ENCODE measurements around the gene VAV1. TPM values are rescaled to one million over a fixed set of nuclear protein-coding genes. Genes with fewer than 3 reads are reported as not detected.

VAV1 gene
- total and polyA plus RNA-seq, 7 donors: 0.20 to 1.8 (median 1.1) TPM

DNA sequence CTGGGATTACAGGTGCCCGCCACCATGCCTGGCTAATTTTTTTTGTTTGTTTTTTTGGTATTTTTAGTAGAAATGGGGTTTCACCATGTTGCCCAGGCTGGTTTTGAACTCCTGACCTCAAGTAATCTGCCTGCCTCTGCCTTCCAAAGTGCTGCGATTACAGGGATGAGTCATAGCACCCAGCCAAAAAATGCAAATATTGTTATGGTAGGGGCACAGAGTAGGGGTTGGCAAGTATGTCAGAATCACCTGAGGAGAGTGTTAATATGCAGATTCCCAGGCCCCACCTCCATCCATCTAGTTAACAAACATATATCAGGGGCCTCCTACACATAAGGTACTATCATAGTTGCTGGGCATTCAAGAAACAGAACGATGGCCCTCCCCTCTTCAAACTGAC, 44.7 kb downstream of the VAV1 start:
- Histone ChIP-seq H3K4me1 (no peaks in the 10 kb centered on the region), H3K36me3 (ENCODE audit: insufficient read depth in 1 of 2, low read depth in 1 of 2) (no peaks in the 10 kb centered on the region), H3K27ac (no peak overlapping the region), H3K27me3 (ENCODE audit: insufficient read depth in 3 of 3, low read length in 2 of 3) (no peaks in the 10 kb centered on the region), H3K4me3 (no peak overlapping the region), H3K9me3 (peaks cover 12% of the 10 kb centered on the region)
- TF ChIP-seq, protein P1, sequence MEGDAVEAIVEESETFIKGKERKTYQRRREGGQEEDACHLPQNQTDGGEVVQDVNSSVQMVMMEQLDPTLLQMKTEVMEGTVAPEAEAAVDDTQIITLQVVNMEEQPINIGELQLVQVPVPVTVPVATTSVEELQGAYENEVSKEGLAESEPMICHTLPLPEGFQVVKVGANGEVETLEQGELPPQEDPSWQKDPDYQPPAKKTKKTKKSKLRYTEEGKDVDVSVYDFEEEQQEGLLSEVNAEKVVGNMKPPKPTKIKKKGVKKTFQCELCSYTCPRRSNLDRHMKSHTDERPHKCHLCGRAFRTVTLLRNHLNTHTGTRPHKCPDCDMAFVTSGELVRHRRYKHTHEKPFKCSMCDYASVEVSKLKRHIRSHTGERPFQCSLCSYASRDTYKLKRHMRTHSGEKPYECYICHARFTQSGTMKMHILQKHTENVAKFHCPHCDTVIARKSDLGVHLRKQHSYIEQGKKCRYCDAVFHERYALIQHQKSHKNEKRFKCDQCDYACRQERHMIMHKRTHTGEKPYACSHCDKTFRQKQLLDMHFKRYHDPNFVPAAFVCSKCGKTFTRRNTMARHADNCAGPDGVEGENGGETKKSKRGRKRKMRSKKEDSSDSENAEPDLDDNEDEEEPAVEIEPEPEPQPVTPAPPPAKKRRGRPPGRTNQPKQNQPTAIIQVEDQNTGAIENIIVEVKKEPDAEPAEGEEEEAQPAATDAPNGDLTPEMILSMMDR (IDR thresholded peaks at IDR 0.05): no peak
- intact Hi-C loops (cut with DNase I): no loop called here
- ATAC-seq: no peak
- 83 to 92% (median 85%) methylated on average over 3 of the region's 3 CpGs for WGBS, 3 donors
- no peak for DNase-seq

DNA sequence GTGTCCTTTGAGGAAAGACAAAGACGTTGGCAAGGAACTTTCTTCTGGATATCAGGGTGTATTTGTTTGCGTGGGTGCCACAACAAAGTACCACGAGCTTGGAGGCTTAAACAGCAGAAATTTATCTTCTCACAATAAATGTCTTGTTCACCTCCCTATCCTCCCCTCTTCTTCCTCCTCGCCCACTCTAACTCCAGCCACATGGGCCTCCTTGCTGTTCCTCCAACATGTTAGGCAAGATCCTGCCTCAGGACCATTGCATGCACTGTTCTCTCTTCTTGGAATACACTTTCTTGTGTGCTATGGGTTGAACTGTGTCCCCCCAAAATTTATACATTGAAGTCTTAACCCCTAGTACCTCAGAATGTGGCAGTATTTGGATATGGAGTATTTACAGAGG, 45.7 kb downstream of the VAV1 start:
- 71 to 74% (median 71%) methylated on average over 4 of the region's 4 CpGs for WGBS, 3 donors
- Histone ChIP-seq H3K27ac (no peak overlapping the region), H3K27me3 (ENCODE audit: insufficient read depth in 3 of 3, low read length in 2 of 3) (no peaks in the 10 kb centered on the region), H3K36me3 (ENCODE audit: insufficient read depth in 1 of 2, low read depth in 1 of 2) (no peaks in the 10 kb centered on the region), H3K4me3 (no peak overlapping the region), H3K9me3 (peaks cover 12% of the 10 kb centered on the region), H3K4me1 (no peaks in the 10 kb centered on the region)
- no peak for DNase-seq
- TF ChIP-seq, protein P1 (IDR thresholded peaks at IDR 0.05): no peak
- ATAC-seq: no peak
- intact Hi-C loops (cut with DNase I): no loop called here

DNA sequence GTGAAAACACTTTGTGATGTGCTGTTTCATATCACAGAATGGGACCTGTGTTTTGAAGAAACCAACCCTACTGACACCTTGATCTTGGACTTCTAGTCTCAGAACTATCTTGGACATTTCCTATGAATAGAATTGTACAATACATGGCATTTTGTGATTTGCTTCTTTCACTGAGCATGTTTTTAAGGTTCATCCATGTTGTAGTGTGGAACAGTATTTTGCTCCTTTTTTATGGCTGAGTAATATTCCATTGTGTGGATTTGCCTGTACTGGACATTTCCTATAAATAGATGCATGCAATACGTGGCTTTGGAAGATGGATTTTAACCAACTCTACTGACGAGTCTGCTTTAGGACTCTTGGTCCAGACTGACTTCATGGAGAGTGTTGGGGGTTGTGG, 46.8 kb downstream of the VAV1 start:
- DNase-seq (no peak), ATAC-seq (no peak)
- Histone ChIP-seq H3K4me3 (no peak overlapping the region), H3K27ac (no peak overlapping the region), H3K9me3 (peaks cover 12% of the 10 kb centered on the region), H3K27me3 (ENCODE audit: insufficient read depth in 3 of 3, low read length in 2 of 3) (no peaks in the 10 kb centered on the region), H3K4me1 (no peaks in the 10 kb centered on the region), H3K36me3 (ENCODE audit: insufficient read depth in 1 of 2, low read depth in 1 of 2) (no peaks in the 10 kb centered on the region)
- TF ChIP-seq, protein P1 (IDR thresholded peaks at IDR 0.05): no peak
- WGBS, 3 donors: 73 to 77% (median 73%) methylated on average over 2 of the region's 2 CpGs
- intact Hi-C loops (cut with DNase I): no loop called here

DNA sequence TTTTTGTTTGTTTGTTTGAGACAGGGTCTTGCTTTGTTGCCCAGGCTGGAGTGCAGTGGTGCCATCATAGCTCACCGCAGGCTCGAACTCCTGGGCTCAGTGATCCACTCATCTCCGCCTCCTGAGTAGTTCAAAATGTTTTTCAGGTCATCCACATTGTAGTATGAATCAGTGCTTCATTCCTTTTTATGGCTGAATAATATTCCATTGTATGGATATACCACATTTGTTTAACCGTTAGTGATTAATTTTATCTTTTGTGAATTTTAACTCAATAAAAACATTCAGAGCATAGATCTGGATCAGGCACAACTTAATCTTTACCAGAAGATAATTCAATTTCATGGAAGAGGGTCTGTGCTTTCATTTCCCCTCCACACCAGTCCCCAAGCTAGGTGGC, 47.7 kb downstream of the VAV1 start:
- H3K27ac ChIP-seq: no peak overlapping the region
- no peaks in the 10 kb centered on the region for H3K27me3 ChIP-seq (ENCODE audit: insufficient read depth in 3 of 3, low read length in 2 of 3)
- intact Hi-C loops (cut with DNase I): no loop called here
- DNase-seq: no peak
- 90 to 95% (median 91%) methylated on average over 4 of the region's 4 CpGs for WGBS, 3 donors
- no peaks in the 10 kb centered on the region for H3K4me1 ChIP-seq
- no peak for ATAC-seq
- H3K9me3 ChIP-seq: peaks cover 12% of the 10 kb centered on the region
- H3K4me3 ChIP-seq: no peak overlapping the region
- TF ChIP-seq, protein P1 (IDR thresholded peaks at IDR 0.05): no peak
- no peaks in the 10 kb centered on the region for H3K36me3 ChIP-seq (ENCODE audit: insufficient read depth in 1 of 2, low read depth in 1 of 2)

DNA sequence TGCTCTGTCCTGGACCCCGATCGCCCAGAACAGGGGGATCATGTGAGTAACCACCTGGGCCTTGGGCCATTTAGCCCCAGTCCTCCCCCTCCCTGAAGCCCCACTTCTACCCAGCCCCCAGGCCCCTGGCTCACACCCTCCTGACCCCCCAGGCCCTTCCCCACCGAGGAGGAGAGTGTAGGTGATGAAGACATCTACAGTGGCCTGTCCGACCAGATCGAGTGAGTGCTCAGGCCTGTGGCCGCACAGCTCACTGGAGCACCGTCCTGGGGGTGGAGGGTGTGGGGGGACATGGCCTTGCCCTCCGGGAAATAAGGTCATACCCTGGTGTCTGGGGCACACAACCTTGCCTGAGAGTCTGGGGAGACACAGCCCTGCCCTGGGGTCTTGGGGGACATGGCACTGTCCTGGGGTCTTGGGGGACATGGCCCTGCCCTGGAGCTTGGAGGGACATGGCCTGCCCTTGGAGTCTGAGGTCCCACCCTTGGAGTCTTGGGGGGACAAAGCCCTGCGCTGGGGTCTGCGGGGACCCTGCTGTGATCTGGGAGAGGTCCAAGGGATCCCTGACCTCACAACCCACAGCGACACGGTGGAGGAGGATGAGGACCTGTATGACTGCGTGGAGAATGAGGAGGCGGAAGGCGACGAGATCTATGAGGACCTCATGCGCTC, 49.3 kb downstream of the VAV1 start:
- DNase-seq (no peak), ATAC-seq (no peak)
- WGBS, 3 donors: 80 to 83% (median 82%) methylated on average over 17 of the region's 17 CpGs
- peaks cover 12% of the 10 kb centered on the region for H3K9me3 ChIP-seq
- intact Hi-C loops (cut with DNase I): no loop called here
- H3K27me3 ChIP-seq (ENCODE audit: insufficient read depth in 3 of 3, low read length in 2 of 3): no peaks in the 10 kb centered on the region
- no peak overlapping the region for H3K4me3 ChIP-seq
- TF ChIP-seq, protein P1 (IDR thresholded peaks at IDR 0.05): no peak
- H3K27ac ChIP-seq: no peak overlapping the region
- no peaks in the 10 kb centered on the region for H3K36me3 ChIP-seq (ENCODE audit: insufficient read depth in 1 of 2, low read depth in 1 of 2)
- H3K4me1 ChIP-seq: no peaks in the 10 kb centered on the region

Data from psoas muscle (tissue), 8 donors.